GM12874 (cell line): ENCODE data around the gene COX19.

Source experiments
- CTCF ChIP-seq: IDR thresholded peaks from 2 replicates; pipeline ENCODE4 v1.5.1; 2011; ENCODE audit warnings: low read depth, mild to moderate bottlenecking, control low read depth, low read length, moderate library complexity; ENCODE audit not compliant: insufficient read depth

The COX19 gene

GRCh38 chr7:997404-998395 lies 22.4 kb upstream of the COX19 start:
- 0 out of 2 replicates have a peak, but pooled peaks have one; percentile 16 for TF ChIP-seq CTCF

GRCh38 chr7:996079-996872 lies 20.9 kb upstream of the COX19 start:
- TF ChIP-seq CTCF, result no peak

- no peak for TF ChIP-seq CTCF
Observed at GRCh38 chr7:995571-995970, 20.2 kb upstream of the COX19 start.

DNA sequence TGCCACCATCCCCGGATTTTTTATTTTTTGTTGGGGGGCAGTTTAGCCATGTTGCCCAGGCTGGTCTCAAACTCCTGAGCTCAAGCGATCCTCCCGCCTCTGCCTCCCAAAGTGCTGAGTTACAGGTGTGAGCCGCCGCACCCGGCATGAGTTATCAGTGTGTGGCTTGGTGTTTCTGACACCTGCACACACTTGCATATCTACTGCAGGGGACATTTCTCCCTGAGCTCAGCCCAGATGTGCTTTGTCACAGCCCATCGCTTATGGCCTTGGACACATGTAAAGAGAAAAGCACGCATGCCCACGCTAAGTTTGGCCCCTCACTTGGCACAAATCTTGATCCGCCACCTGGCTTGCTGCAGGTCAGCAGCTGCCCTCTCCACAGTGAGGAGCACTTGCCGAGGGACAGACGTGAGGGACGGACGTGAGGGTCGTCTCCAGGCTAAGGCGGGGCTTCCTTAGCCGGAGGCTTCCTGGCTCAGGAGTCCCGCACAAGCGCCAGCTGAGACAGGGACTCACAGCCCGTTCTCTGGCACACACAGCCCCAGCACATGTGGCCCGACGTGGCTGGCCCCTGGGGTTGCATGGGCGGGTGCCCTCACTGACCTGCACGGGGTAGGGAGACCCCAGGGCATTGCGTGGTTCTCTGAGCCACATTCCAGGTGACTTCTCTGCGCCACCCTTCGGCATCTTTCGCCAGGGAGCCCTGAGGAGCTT lies 19.4 kb upstream of the COX19 start:
- no peak for TF ChIP-seq CTCF

- TF ChIP-seq CTCF, result peak; percentile 100
Observed at GRCh38 chr7:992709-993607, 17.6 kb upstream of the COX19 start.

- no peak for TF ChIP-seq CTCF
Observed at GRCh38 chr7:991729-992656, 16.6 kb upstream of the COX19 start.
